MM.1S (cell line): Measurements from ENCODE around the gene TCHHL1.

ENCODE experiments used
- DNase-seq: peaks from one replicate; pipeline ENCODE4 v3.0.0-alpha.2; 2015
- H2AFZ ChIP-seq: fragments of 300-600 bp; sonication (generic); 2 replicates; pipeline ENCODE4 v1.6.0; 2016; ENCODE audit warnings: antibody characterized with exemption, low read length
- H3F3A ChIP-seq: fragments of 300-600 bp; sonication (generic); 2 replicates; pipeline ENCODE4 v1.6.1; 2016; ENCODE audit warnings: mild to moderate bottlenecking, antibody characterized with exemption, low read length, moderate library complexity, mixed read lengths; ENCODE audit not compliant: insufficient read depth
- H3K27ac ChIP-seq: fragments of 300-600 bp; sonication (generic); 2 replicates; pipeline ENCODE4 v1.5.1; 2016; ENCODE audit warnings: mild to moderate bottlenecking, low read length
- H3K27me3 ChIP-seq: fragments of 300-600 bp; sonication (generic); replicated peaks from 2 replicates; pipeline ENCODE4 v1.6.0; 2016; ENCODE audit warnings: low read length; ENCODE audit not compliant: insufficient read depth
- H3K36me3 ChIP-seq: fragments of 300-600 bp; sonication (generic); replicated peaks from 2 replicates; pipeline ENCODE4 v1.6.1; 2016; ENCODE audit warnings: mild to moderate bottlenecking, low read length, mixed read lengths; ENCODE audit not compliant: insufficient read depth
- H3K4me1 ChIP-seq: fragments of 300-600 bp; sonication (generic); 2 replicates; pipeline ENCODE4 v1.6.1; 2016; ENCODE audit warnings: low read length, mixed read lengths
- H3K4me2 ChIP-seq: fragments of 300-600 bp; sonication (generic); 2 replicates; pipeline ENCODE4 v1.6.0; 2016; ENCODE audit warnings: low read depth, low read length
- H3K4me3 ChIP-seq: fragments of 300-600 bp; sonication (generic); 2 replicates; pipeline ENCODE4 v1.5.1; 2016; ENCODE audit warnings: low read length, mixed read lengths
- H3K79me2 ChIP-seq: fragments of 300-600 bp; sonication (generic); 2 replicates; pipeline ENCODE4 v1.6.1; 2016; ENCODE audit warnings: mixed run types, low read length, mixed read lengths
- H3K9ac ChIP-seq: fragments of 300-600 bp; sonication (generic); 2 replicates; pipeline ENCODE4 v1.6.1; 2016; ENCODE audit warnings: low read length, mixed read lengths
- H3K9me2 ChIP-seq: fragments of 300-600 bp; sonication (generic); replicated peaks from 2 replicates; pipeline ENCODE4 v1.6.1; 2016; ENCODE audit warnings: mild to moderate bottlenecking, low read length, mixed read lengths; ENCODE audit not compliant: insufficient read depth
- H3K9me3 ChIP-seq: fragments of 300-600 bp; sonication (generic); replicated peaks from 2 replicates; pipeline ENCODE4 v1.6.1; 2016; ENCODE audit warnings: mild to moderate bottlenecking, low read length, mixed read lengths; ENCODE audit not compliant: insufficient read depth
- H4K20me1 ChIP-seq: fragments of 300-600 bp; sonication (generic); 2 replicates; pipeline ENCODE4 v1.6.1; 2016; ENCODE audit warnings: mild to moderate bottlenecking, low read length, moderate library complexity, mixed read lengths; ENCODE audit not compliant: insufficient read depth
- EZH2 ChIP-seq: fragments of 300-600 bp; sonication (generic); optimal IDR thresholded peaks from 2 replicates; pipeline ENCODE3; 2017; ENCODE audit warnings: low read depth, mild to moderate bottlenecking, antibody characterized with exemption, low read length, mixed read lengths
- EZH2phosphoT487 ChIP-seq: fragments of 300-600 bp; sonication (generic); IDR thresholded peaks from 2 replicates; pipeline ENCODE4 v1.6.1; 2018; ENCODE audit warnings: antibody characterized with exemption, low read length
- TF ChIP-seq, protein P1 (sequence below): fragments of 300-600 bp; sonication (generic); IDR thresholded peaks from 2 replicates; pipeline ENCODE4 v1.5.1; 2016; ENCODE audit warnings: antibody characterized with exemption, low read length, mixed read lengths

The TCHHL1 gene

DNA sequence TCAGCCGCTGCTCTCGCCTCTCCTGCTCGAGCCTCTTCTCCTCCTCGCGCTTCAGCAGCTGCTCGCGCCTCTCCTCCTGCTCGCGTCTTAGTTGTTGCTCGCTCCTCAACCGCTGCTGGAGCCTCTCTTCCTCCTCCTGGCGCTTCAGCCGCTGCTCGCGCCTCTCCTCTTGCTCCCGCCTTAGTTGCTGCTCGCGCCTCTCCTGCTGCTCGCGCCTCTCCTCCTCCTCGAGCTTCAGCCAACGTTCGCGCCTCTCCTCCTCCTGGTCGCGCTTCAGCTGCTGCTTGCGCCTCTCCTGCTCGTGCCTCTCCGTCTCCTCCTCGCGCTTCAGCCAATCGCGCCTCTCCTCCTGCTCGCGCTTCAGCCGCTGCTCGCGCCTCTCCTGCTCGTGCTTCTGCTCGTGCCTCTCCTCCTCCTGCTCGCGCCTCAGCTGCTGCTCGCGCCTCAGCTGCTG lies 22.7 kb upstream of the TCHHL1 start:
- no peaks in the 10 kb centered on the region for H4K20me1 ChIP-seq
- H3K9me3 ChIP-seq: no peaks in the 10 kb centered on the region
- H3K36me3 ChIP-seq: no peaks in the 10 kb centered on the region
- H3K79me2 ChIP-seq: no peaks in the 10 kb centered on the region
- DNase-seq: peak; percentile 79
- H3K4me2 ChIP-seq: peak overlapping the region; percentile 89
- peaks cover 37% of the 10 kb centered on the region for H3K27me3 ChIP-seq
- H3F3A ChIP-seq: peaks cover 18% of the 10 kb centered on the region
- H3K4me1 ChIP-seq: peaks cover 18% of the 10 kb centered on the region
- no peak overlapping the region for H3K27ac ChIP-seq
- peak overlapping the region; percentile 50 for H3K4me3 ChIP-seq
- H2AFZ ChIP-seq: peak overlapping the region; percentile 54
- no peaks in the 10 kb centered on the region for H3K9me2 ChIP-seq
- H3K9ac ChIP-seq: no peak overlapping the region
- no peak for TF ChIP-seq EZH2phosphoT487
- TF ChIP-seq EZH2: no peak
- TF ChIP-seq, protein P1, sequence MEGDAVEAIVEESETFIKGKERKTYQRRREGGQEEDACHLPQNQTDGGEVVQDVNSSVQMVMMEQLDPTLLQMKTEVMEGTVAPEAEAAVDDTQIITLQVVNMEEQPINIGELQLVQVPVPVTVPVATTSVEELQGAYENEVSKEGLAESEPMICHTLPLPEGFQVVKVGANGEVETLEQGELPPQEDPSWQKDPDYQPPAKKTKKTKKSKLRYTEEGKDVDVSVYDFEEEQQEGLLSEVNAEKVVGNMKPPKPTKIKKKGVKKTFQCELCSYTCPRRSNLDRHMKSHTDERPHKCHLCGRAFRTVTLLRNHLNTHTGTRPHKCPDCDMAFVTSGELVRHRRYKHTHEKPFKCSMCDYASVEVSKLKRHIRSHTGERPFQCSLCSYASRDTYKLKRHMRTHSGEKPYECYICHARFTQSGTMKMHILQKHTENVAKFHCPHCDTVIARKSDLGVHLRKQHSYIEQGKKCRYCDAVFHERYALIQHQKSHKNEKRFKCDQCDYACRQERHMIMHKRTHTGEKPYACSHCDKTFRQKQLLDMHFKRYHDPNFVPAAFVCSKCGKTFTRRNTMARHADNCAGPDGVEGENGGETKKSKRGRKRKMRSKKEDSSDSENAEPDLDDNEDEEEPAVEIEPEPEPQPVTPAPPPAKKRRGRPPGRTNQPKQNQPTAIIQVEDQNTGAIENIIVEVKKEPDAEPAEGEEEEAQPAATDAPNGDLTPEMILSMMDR: no peak

GRCh38 chr1:152110860-152111514 lies 22.1 kb upstream of the TCHHL1 start:
- TF ChIP-seq, protein P1: no peak
- no peak for TF ChIP-seq EZH2
- TF ChIP-seq EZH2phosphoT487: no peak
- Histone ChIP-seq H3K9me2 (no peaks in the 10 kb centered on the region), H3K27me3 (peaks cover 37% of the 10 kb centered on the region), H3K79me2 (no peaks in the 10 kb centered on the region), H3K9me3 (no peaks in the 10 kb centered on the region), H3K9ac (no peak overlapping the region), H3F3A (peaks cover 18% of the 10 kb centered on the region), H3K4me2 (peak overlapping the region; percentile 89), H3K4me3 (peak overlapping the region; percentile 50), H3K4me1 (peaks cover 18% of the 10 kb centered on the region), H4K20me1 (no peaks in the 10 kb centered on the region), H3K27ac (no peak overlapping the region), H3K36me3 (no peaks in the 10 kb centered on the region), H2AFZ (peak overlapping the region; percentile 54)
- peak; percentile 54 for DNase-seq

GRCh38 chr1:152110365-152110859 lies 21.5 kb upstream of the TCHHL1 start:
- H3K36me3 ChIP-seq: no peaks in the 10 kb centered on the region
- H3K4me3 ChIP-seq: peak overlapping the region; percentile 50
- H4K20me1 ChIP-seq: no peaks in the 10 kb centered on the region
- peaks cover 37% of the 10 kb centered on the region for H3K27me3 ChIP-seq
- peaks cover 18% of the 10 kb centered on the region for H3K4me1 ChIP-seq
- no peaks in the 10 kb centered on the region for H3K9me3 ChIP-seq
- H3F3A ChIP-seq: peaks cover 18% of the 10 kb centered on the region
- TF ChIP-seq EZH2 (no peak), EZH2phosphoT487 (no peak)
- TF ChIP-seq, protein P1: no peak
- no peaks in the 10 kb centered on the region for H3K79me2 ChIP-seq
- H2AFZ ChIP-seq: peak overlapping the region; percentile 54
- H3K4me2 ChIP-seq: peak overlapping the region; percentile 89
- H3K9me2 ChIP-seq: no peaks in the 10 kb centered on the region
- DNase-seq: peak; percentile 38
- H3K27ac ChIP-seq: no peak overlapping the region
- no peak overlapping the region for H3K9ac ChIP-seq
